T-helper 2 cell treated with Interferon-gamma antibody and Interleukin-4, amounts not matched to agents 5 μg/mL and 100 μg/mL, for 36 hours (primary cell): Measurements from ENCODE around the gene RPH3AL.

Experiments
- DNase-seq: peaks from one replicate; pipeline ENCODE4 v3.0.0; 2021; ENCODE audit warnings: low spot score
- H3K27ac Mint-ChIP-seq: one replicate; pipeline ENCODE4 v1.8.0; 2021; ENCODE audit warnings: mild to moderate bottlenecking, mixed read lengths
- H3K27me3 Mint-ChIP-seq: one replicate; pipeline ENCODE4 v1.8.0; 2021; ENCODE audit warnings: low read depth, mixed read lengths
- H3K36me3 Mint-ChIP-seq: one replicate; pipeline ENCODE4 v1.8.0; 2021; ENCODE audit warnings: low read depth, mixed read lengths
- H3K4me1 Mint-ChIP-seq: one replicate; pipeline ENCODE4 v1.8.0; 2021; ENCODE audit warnings: low read depth, mixed read lengths
- H3K4me3 Mint-ChIP-seq: one replicate; pipeline ENCODE4 v1.8.0; 2022; ENCODE audit warnings: mild to moderate bottlenecking, moderate library complexity, mixed read lengths
- H3K9me3 Mint-ChIP-seq: one replicate; pipeline ENCODE4 v1.8.0; 2021; ENCODE audit warnings: mixed read lengths

The RPH3AL gene

GRCh38 chr17:194828-195602 lies 157.6 kb downstream of the RPH3AL start:
- H3K27me3 Mint-ChIP-seq, result no peaks in the 10 kb centered on the region
- no peak overlapping the region for H3K4me3 Mint-ChIP-seq
- DNase-seq, result no peak
- no peaks in the 10 kb centered on the region for H3K9me3 Mint-ChIP-seq
- no peaks in the 10 kb centered on the region for H3K36me3 Mint-ChIP-seq
- H3K4me1 Mint-ChIP-seq, result no peaks in the 10 kb centered on the region
- no peak overlapping the region for H3K27ac Mint-ChIP-seq

- no peak for DNase-seq
- Mint-ChIP-seq H3K27me3 (no peaks in the 10 kb centered on the region), H3K4me3 (no peak overlapping the region), H3K36me3 (no peaks in the 10 kb centered on the region), H3K4me1 (no peaks in the 10 kb centered on the region), H3K9me3 (no peaks in the 10 kb centered on the region), H3K27ac (no peak overlapping the region)
These were observed 158.5 kb downstream of the RPH3AL start for GRCh38 chr17:193841-194806.

GRCh38 chr17:193426-193810 lies 159.2 kb downstream of the RPH3AL start:
- no peak for DNase-seq
- H3K9me3 Mint-ChIP-seq, result no peaks in the 10 kb centered on the region
- no peaks in the 10 kb centered on the region for H3K4me1 Mint-ChIP-seq
- peaks cover 2% of the 10 kb centered on the region for H3K27me3 Mint-ChIP-seq
- H3K36me3 Mint-ChIP-seq, result no peaks in the 10 kb centered on the region
- no peak overlapping the region for H3K4me3 Mint-ChIP-seq
- no peak overlapping the region for H3K27ac Mint-ChIP-seq

DNA sequence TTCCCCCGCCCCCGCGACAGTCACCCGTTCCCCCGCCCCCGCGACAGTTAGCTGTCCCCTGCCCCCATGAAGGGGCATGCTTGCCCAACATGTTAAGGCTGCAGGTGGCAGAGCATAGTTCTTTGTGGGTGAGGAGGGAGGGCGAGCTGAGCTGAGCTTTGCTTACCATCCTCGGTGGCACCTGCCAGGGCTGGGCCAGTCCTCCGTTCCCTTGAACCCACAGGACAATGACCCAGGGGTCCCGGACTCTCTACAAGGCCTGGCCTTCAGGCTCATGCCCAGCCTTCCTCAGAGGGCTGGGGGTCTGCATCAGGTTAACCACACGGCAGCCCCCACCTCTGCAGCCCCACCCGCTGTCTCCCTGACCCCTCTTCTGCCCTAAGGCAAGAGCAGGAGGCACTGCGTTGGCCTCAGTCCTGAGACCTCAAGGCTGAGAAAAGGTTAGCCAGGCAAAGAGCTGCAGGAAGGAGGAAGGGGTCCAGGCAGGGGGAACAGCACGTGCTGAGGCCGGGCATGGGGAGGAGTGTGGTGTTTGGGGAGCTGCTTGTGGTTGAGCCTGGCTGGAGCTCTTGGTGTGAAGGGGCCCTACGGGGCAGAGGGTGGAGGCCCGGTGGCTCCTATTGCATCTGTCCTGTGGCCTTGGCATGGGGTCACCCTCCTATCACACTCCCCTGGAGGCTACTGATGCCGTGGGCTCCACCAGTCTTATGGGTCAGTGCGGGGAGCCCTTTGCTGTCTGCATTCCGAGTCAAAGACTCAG lies 159.8 kb downstream of the RPH3AL start:
- Mint-ChIP-seq H3K4me3 (no peak overlapping the region), H3K4me1 (no peaks in the 10 kb centered on the region), H3K9me3 (no peaks in the 10 kb centered on the region), H3K27me3 (peaks cover 2% of the 10 kb centered on the region), H3K36me3 (no peaks in the 10 kb centered on the region), H3K27ac (no peak overlapping the region)
- DNase-seq, result no peak

GRCh38 chr17:189444-189843 lies 163.2 kb downstream of the RPH3AL start:
- Mint-ChIP-seq H3K4me3 (no peak overlapping the region), H3K27me3 (peaks cover 8% of the 10 kb centered on the region), H3K9me3 (no peaks in the 10 kb centered on the region), H3K4me1 (peaks cover 14% of the 10 kb centered on the region), H3K36me3 (no peaks in the 10 kb centered on the region), H3K27ac (no peak overlapping the region)
- DNase-seq, result no peak

DNA sequence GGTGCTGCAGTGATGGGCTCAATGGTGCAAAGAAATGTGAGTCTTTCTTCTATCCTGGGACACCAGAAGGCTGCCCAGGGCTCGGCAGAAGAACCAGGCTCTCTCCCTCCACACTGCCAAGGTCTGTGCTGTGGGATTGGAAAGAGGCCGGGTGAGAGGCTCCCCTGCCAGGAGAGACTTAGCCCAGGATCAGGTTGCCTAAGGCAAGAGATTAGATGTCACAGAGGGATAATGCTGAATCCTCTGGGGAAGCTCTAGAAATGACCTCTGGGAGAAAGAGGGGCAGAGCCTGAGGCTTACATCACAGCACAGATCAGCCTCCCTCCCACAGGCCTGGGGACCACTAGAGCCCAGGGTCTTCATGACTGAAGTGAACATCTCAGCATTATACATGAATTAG lies 165.5 kb downstream of the RPH3AL start:
- peaks cover 2% of the 10 kb centered on the region for H3K36me3 Mint-ChIP-seq
- no peaks in the 10 kb centered on the region for H3K9me3 Mint-ChIP-seq
- peaks cover 30% of the 10 kb centered on the region for H3K27me3 Mint-ChIP-seq
- DNase-seq, result no peak
- no peak overlapping the region for H3K27ac Mint-ChIP-seq
- no peak overlapping the region for H3K4me3 Mint-ChIP-seq
- peaks cover 14% of the 10 kb centered on the region for H3K4me1 Mint-ChIP-seq

- peaks cover 3% of the 10 kb centered on the region for H3K36me3 Mint-ChIP-seq
These were observed 167.0 kb downstream of the RPH3AL start for GRCh38 chr17:185445-186138.

DNA sequence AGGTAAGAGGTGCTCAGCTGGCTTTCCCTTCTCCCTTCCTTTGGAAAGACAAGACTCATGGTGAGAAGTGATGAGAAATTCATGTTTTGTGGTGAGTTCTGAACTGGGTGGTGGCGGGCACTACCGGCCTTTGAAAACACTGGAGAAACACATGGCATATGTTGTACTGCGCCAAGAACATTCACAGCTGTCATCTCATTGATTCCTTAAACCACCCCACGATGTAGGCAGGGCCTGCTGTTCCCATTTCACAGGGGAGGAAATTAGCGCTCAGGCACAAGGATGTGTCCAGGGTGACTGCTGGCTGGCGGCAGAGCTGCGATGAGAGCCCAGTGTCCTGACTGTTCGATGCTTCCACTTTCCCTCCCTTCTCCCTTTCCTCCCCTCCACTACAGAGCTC lies 169.6 kb downstream of the RPH3AL start:
- Mint-ChIP-seq H3K4me1 (peaks cover 15% of the 10 kb centered on the region), H3K27ac (no peak overlapping the region), H3K4me3 (no peak overlapping the region), H3K9me3 (no peaks in the 10 kb centered on the region), H3K36me3 (peaks cover 3% of the 10 kb centered on the region), H3K27me3 (peaks cover 44% of the 10 kb centered on the region)
- no peak for DNase-seq

More at GRCh38 chr17:185445-186138, 167.0 kb downstream of the RPH3AL start:
- H3K27me3 Mint-ChIP-seq, result peaks cover 34% of the 10 kb centered on the region
- peak; percentile 69 for DNase-seq
- H3K27ac Mint-ChIP-seq, result peak overlapping the region; percentile 26
- H3K4me3 Mint-ChIP-seq, result peak overlapping the region; percentile 58
- H3K9me3 Mint-ChIP-seq, result no peaks in the 10 kb centered on the region
- H3K4me1 Mint-ChIP-seq, result peaks cover 15% of the 10 kb centered on the region

DNA sequence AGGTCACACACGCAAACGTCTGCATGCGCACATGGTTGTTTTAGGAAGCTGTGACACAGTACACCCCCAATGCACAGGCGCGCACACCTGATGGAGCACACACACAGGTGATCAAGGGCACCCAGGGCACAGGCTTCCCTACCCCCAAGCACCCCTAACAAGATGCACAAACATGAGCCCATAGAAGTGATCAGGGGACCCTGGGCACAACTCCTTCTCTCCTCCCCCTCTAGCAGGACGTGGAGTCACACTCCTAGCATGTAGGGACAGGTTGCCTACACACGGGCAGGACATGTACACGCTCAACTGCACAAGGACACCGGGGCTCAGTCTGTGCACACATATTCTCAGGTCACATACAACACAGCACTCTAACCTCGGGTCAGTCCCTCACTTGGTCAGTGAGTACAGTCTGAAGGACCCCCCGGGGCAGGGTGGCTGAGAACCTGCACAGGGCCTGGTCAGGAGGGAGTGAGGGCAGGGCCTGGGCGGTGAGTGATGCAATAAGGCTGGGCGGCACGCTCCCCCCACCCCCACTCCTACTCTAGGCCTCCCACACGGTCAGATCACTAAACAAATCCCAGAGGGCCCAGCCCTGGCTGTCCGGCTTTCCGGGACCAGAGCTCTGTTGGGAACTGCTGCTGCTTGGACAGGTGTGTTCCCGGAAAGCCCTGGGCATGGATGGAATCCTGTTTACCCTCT lies 170.4 kb downstream of the RPH3AL start:
- Mint-ChIP-seq H3K36me3 (peaks cover 3% of the 10 kb centered on the region), H3K9me3 (no peaks in the 10 kb centered on the region), H3K27me3 (peaks cover 45% of the 10 kb centered on the region), H3K4me1 (peaks cover 15% of the 10 kb centered on the region), H3K4me3 (peak overlapping the region; percentile 44), H3K27ac (no peak overlapping the region)
- DNase-seq, result no peak

- Mint-ChIP-seq H3K27ac (no peak within 1 kb of the TSS), H3K4me3 (peak within 1 kb of the TSS; percentile 44), H3K4me1 (peaks cover 15% of the 10 kb centered on the region), H3K36me3 (peaks cover 3% of the 10 kb centered on the region), H3K9me3 (no peaks in the 10 kb centered on the region), H3K27me3 (peaks cover 45% of the 10 kb centered on the region)
- DNase-seq, result peak; percentile 9
These were observed 171.2 kb downstream of the RPH3AL start, which contains the start of gene DOC2B for GRCh38 chr17:181245-182049. Gene DOC2B (minus strand): TSS chr17:181650. CDS start chr17:181479, 171 bp downstream.

DNA sequence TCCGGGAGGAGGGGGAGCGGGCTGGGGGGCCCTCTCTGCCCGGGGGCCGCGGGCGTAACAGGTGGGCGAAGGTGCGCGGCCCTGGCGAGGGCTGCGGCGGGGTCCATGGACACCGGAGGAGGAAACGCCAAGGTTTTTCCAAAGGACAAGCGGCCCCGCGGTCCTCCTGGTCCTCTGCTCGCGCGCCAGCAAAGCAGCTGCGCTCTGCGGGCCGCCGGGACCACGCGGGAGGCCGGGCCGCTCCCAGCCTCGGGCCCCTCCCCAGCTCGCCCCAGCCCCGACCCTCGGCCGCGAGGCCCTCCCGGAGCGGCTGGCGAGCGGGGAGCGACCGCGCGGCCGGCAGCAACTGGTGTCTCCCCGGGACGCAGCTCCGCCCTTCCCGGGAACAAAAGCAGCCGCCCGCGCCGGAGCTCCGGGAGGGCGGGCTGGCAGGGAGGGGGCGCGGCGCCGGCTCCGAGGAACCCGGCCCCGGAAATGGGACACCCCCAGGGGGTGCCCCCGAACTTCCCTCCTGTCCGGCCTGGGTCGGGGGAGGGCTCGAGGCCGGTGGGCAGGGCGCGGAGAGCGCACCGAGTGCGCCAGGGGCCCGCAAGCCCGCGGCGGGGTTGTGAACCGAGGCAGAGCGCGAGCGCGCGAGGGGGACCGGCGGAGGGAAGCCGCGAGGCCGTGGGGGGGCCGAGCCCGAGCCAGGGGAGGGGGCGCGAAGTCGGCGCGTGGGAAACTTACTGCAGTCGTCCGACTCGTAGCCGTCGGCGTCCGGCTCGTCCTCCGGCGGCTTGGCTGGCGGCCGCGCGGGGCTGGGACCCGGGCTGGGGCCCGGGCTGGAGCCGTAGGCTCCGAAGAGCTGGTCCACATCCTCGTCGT lies 172.0 kb downstream of the RPH3AL start:
- Mint-ChIP-seq H3K4me3 (no peak overlapping the region), H3K36me3 (peaks cover 3% of the 10 kb centered on the region), H3K9me3 (no peaks in the 10 kb centered on the region), H3K27ac (no peak overlapping the region), H3K4me1 (peaks cover 9% of the 10 kb centered on the region), H3K27me3 (peaks cover 45% of the 10 kb centered on the region)
- DNase-seq, result no peak
